HepG2 (cell line): ENCODE results near the gene SWSAP1. TPM values are rescaled to one million over a fixed set of nuclear protein-coding genes. Genes with fewer than 3 reads are reported as not detected.

ENCODE experiments used
- ELK4 ChIP-seq: sonication (generic); formaldehyde crosslinking; IDR thresholded peaks from 2 replicates; pipeline ENCODE4 v1.9.0; 2021; ENCODE audit warnings: missing genetic modification reagents, borderline replicate concordance
- NFAT5 ChIP-seq: sonication (generic); formaldehyde crosslinking; IDR thresholded peaks from 2 replicates; pipeline ENCODE4 v1.4.0; 2020; ENCODE audit warnings: missing genetic modification reagents
- NFIB ChIP-seq: sonication (generic); formaldehyde crosslinking; IDR thresholded peaks from 2 replicates; pipeline ENCODE4 v1.9.0; 2021; ENCODE audit warnings: missing genetic modification reagents, mild to moderate bottlenecking, borderline replicate concordance
- PBX3 ChIP-seq: sonication (generic); formaldehyde crosslinking; IDR thresholded peaks from 2 replicates; pipeline ENCODE4 v1.8.1; 2023; ENCODE audit warnings: missing genetic modification reagents, inconsistent platforms, borderline replicate concordance
- SKI ChIP-seq: fragments of 450-650 bp; IDR thresholded peaks from one replicate; pipeline ENCODE4 v1.6.1; 2018; ENCODE audit warnings: mild to moderate bottlenecking; ENCODE audit not compliant: partially characterized antibody
- TEAD2 ChIP-seq: sonication (generic); formaldehyde crosslinking; IDR thresholded peaks from 2 replicates; pipeline ENCODE4 v1.9.0; 2021; ENCODE audit warnings: missing genetic modification reagents
- TMF1 ChIP-seq: sonication (generic); formaldehyde crosslinking; IDR thresholded peaks from 2 replicates; pipeline ENCODE4 v1.8.1; 2022; ENCODE audit warnings: low read depth, missing genetic modification reagents
- ZNF225 ChIP-seq: sonication (generic); formaldehyde crosslinking; IDR thresholded peaks from 2 replicates; pipeline ENCODE4 v1.4.0; 2020; ENCODE audit warnings: mild to moderate bottlenecking, missing genetic modification reagents
- ZNF609 ChIP-seq: sonication (generic); formaldehyde crosslinking; IDR thresholded peaks from 2 replicates; pipeline ENCODE4 v1.4.0; 2020; ENCODE audit warnings: mild to moderate bottlenecking, missing genetic modification reagents, borderline replicate concordance
- ZSCAN31 ChIP-seq: sonication (generic); formaldehyde crosslinking; IDR thresholded peaks from 2 replicates; pipeline ENCODE4 v1.5.0; 2020; ENCODE audit warnings: low read depth, mild to moderate bottlenecking, missing genetic modification reagents
- polyA plus RNA-seq, 8 experiments: library from polyadenylated mRNA; depleted of rRNA in 3 of 8; stranded (reverse) in 7 of 8; unstranded in 1 of 8; fragments of >200 nt; fragmentation: Illumina TruSeq in 4 of 8; extraction: Trizol in 4 of 8; gene quantifications; 2 replicates each; pipeline versions ENCODE4 v1.2.1 to v1.2.3, GENCODE V29; 2011 to 2016; ENCODE audit warnings: low read depth in 4 of 8, missing spikeins in 1 of 8, mixed read lengths in 1 of 8; ENCODE audit not compliant: insufficient read depth in 1 of 8
- total RNA-seq, 5 experiments: library from RNA; depleted of rRNA; stranded (reverse); fragments of >200 nt; fragmentation: Illumina TruSeq; extraction: Trizol; gene quantifications; 2 replicates each; pipeline ENCODE4 v1.2.3, GENCODE V29; 2016; ENCODE audit warnings: low read depth in 1 of 5

Gene SWSAP1
- total and polyA plus RNA-seq, 2 of the 13 experiments (the other 11 are each of a cell fraction or from before 2014, with no cell fraction given) = 2.7 to 3.3 TPM

- TF ChIP-seq NFAT5 (CRISPR knock-in tag) = no peak
- TF ChIP-seq ZSCAN31 (CRISPR knock-in tag) = no peak
- TF ChIP-seq SKI = no peak
- peak; percentile 51; the same call in 1 of the 2 replicates for TF ChIP-seq ZNF609 (CRISPR knock-in tag)
- no peak for TF ChIP-seq ELK4 (CRISPR knock-in tag)
- no peak for TF ChIP-seq PBX3 (CRISPR knock-in tag)
- TF ChIP-seq TEAD2 = no peak
- TF ChIP-seq NFIB (CRISPR knock-in tag) = no peak
- TF ChIP-seq ZNF225 (CRISPR knock-in tag) = no peak
- no peak for TF ChIP-seq TMF1 (CRISPR knock-in tag)
Observed at GRCh38 chr19:11380653-11381537, 6.4 kb downstream of the SWSAP1 start (continued).
